LNCAP (cell line): ENCODE data around the gene CUL4A.

Source experiments
- TF ChIP-seq, protein P1 (sequence below): fragments of 450-650 bp; IDR thresholded peaks from 2 replicates; pipeline ENCODE4 v1.5.1; 2017; ENCODE audit warnings: mild to moderate bottlenecking

CUL4A gene

DNA sequence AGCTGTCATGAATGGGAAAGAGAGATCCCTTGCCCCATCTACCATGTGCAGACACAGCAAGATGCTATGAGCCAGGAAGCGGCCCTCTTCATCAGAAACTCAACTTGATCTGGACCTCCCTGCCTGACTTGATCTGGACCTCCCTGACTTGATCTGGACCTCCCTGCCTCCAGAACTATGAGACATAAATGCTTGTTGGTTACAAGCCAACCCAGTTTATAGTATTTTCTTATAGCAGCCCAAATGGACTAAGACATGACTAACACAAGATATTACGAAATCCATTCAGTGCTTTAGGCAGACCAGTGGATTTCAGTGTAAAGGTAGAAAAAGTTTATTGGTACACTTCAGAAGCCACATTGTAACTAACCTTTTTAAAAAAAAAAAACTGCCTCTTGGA is 16.5 kb upstream of the CUL4A start:
- TF ChIP-seq, protein P1, sequence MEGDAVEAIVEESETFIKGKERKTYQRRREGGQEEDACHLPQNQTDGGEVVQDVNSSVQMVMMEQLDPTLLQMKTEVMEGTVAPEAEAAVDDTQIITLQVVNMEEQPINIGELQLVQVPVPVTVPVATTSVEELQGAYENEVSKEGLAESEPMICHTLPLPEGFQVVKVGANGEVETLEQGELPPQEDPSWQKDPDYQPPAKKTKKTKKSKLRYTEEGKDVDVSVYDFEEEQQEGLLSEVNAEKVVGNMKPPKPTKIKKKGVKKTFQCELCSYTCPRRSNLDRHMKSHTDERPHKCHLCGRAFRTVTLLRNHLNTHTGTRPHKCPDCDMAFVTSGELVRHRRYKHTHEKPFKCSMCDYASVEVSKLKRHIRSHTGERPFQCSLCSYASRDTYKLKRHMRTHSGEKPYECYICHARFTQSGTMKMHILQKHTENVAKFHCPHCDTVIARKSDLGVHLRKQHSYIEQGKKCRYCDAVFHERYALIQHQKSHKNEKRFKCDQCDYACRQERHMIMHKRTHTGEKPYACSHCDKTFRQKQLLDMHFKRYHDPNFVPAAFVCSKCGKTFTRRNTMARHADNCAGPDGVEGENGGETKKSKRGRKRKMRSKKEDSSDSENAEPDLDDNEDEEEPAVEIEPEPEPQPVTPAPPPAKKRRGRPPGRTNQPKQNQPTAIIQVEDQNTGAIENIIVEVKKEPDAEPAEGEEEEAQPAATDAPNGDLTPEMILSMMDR = no peak

DNA sequence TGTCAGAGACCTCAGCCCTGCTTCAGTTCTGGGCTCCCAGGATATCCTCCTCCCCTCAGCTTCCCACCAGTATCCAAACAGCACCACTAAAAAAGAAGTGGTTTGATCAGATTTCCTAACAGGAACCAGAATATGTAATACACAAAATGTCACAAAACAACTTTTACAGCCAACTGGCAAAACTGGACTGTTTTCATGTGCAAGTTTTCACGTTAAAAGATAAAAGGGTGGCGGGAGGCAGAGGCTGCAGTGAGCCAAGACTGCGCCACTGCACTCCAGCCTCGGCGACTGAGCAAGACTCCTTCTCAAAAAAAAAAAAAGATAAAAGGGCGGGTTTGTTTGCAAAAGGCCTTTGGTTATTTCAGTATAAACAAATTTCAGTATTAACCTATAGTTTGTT is 14.1 kb upstream of the CUL4A start:
- TF ChIP-seq, protein P1 = no peak

DNA sequence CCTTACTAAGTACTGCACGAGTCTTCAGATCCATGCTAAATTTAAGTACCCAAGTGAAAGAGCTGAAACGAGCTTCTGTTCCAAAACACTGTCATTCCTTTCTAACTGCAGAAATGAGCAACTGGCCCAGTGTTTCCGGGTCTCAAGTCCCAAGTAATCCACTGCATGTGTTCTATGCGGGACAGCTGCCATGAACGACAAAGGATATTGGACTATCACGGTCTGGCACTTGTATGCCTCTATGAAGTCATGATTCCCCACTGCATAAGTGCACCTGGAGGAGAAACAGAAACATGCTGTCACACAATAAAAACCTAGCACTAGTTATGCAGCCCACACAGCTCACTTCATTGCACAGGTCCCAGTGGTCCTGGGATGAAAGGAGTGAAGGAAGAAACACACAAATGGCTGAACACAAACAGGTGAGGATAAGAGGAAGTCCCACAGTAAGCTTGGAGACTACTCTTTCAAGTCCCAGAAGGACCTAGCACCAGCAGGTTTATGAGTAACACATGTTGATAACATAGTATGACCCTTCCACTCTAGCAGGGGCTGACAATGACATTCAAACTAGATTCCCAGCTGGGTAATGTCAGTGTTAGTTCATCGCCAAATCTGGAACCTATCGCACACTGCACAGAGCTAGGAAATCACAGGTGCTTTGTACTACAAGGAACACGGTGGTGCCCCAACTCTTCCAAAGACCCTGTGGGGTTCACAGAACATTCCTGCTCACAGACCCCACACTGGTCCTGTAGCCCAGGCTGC is 12.3 kb upstream of the CUL4A start:
- TF ChIP-seq, protein P1 = no peak

DNA sequence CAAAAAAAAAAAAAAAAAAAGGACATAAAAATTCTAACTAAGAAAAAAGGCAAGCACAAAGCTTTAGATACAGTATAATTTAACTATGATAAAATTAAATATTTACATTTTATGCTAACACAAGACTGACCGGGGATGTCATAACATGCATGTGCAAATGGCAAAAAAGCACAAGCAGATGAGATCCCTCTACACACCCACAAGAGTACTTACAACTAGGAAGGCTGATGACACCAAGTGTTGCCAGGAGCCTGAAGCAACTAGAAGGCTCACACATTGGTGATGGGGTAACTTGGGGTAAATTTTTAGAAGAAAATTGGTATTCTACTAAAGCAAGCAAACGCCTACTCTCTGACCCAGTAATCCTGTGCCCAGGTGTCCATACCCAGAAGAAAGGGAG is 7.6 kb upstream of the CUL4A start:
- TF ChIP-seq, protein P1 = no peak

DNA sequence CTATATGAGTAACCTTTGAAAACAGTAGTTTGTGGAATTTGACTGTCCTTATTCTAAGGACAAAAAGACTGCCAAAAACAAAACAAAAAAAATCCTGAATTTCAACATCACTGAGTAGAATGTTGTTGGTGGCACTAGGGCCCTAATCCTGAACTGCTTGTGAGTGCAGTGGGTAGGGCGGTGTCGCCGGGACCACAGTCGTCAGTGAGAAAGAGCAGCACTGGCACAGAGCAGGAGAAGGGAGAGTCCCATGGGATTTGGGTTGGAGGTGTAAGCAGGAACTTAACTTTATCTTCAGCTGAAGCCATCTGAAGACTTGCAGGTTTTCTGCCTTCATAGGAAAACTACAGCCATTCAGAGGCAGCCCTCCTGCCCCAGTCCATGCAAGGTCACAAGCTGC is 6.5 kb upstream of the CUL4A start:
- TF ChIP-seq, protein P1 = no peak

DNA sequence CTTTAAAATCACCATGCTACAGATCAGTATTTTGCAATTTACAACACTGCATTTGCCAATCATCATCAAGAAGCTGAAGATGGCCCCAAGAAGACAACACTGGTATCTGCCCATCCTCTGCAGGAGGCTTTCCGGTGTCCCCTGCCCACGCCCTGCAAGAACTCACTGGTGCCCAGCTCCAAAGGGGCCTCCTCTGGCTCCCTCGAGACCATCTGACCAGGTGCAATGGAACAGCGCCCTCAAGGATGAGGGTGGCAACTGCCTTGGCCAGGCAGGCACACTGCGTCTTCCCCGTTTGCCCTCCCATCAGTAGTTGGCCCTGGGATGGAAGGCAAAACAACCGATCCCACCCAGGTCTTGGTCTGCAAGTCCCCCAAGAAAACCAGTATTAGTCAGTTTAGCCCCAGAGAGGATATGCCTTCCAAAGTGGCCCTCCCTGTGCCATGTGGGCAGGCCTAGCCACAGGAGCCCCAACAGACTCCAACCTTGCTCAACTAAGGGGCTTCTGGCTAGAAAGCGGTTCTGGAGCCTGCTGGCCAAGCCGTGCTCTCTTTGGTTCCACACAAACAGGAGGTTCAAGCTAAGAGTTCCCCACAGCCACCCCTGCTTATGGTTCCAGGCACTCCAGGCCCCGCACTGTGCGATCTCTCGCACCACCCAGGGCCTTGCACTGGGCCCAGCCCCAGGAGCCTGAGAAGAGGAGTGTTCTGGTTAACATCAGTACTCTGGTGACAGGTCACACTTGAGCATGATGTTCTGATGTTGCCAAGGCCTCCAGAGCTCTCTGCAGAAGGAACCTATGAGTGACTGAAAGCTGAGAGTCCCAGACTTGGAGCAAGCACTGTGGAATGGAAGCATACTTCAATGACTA is 5.7 kb upstream of the CUL4A start:
- TF ChIP-seq, protein P1 = no peak

DNA sequence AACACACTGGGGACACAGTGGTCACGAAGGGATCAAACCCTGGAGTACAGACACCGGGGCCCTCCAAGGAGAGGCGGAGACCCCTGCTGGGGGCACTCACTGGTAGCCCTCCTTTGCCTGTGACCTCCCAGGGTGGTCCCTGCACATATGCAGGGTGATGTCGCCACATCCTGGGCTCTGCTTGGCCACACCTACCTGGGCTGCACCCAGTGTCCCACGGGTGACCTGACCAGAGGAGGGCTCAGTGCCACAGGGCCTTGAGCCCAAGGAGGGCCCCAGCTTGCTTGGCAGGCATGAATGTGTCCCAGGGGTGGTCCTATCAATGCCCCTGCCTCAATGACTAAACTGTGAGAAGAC is 5.1 kb upstream of the CUL4A start:
- TF ChIP-seq, protein P1 = no peak
